ENCODE results near the gene DHRS13.
A peak's percentile ranks its signal among the peaks of the same experiment; 100 is the strongest.
"Not testable (repeated sequence)": the region's sequence is repeated elsewhere in the genome, so short reads cannot be mapped to it uniquely, and the experiment has no call there.

DHRS13 gene

GRCh38 chr17:28906706-28907438 is 4.0 kb upstream of the DHRS13 start:
- TF ChIP-seq CTCF (IDR thresholded peaks at IDR 0.05; ENCODE audit: poor library complexity, severe bottlenecking): no peak
- Histone ChIP-seq H3K27me3 (ENCODE audit: insufficient read depth, poor library complexity, severe bottlenecking) (no peaks in the 10 kb centered on the region), H3K36me3 (ENCODE audit: low read depth) (peaks cover 42% of the 10 kb centered on the region), H3K4me1 (ENCODE audit: insufficient read depth, poor library complexity, severe bottlenecking) (peaks cover 5% of the 10 kb centered on the region), H3K4me3 (ENCODE audit: severe bottlenecking) (no peak overlapping the region), H3K27ac (ENCODE audit: poor library complexity, severe bottlenecking) (no peak overlapping the region), H3K9me3 (ENCODE audit: severe bottlenecking) (no peaks in the 10 kb centered on the region)
- DNase-seq (ENCODE audit: low spot score) (no peak), ATAC-seq (ENCODE audit: low read depth) (no peak)

GRCh38 chr17:28906276-28906675 is 3.4 kb upstream of the DHRS13 start:
- H3K36me3 ChIP-seq (ENCODE audit: low read depth): peaks cover 36% of the 10 kb centered on the region
- ATAC-seq (ENCODE audit: low read depth) (no peak), DNase-seq (ENCODE audit: low spot score) (no peak)
- TF ChIP-seq CTCF (IDR thresholded peaks at IDR 0.05; ENCODE audit: poor library complexity, severe bottlenecking): no peak
- H3K27ac ChIP-seq (ENCODE audit: poor library complexity, severe bottlenecking): no peak overlapping the region
- H3K4me1 ChIP-seq (ENCODE audit: insufficient read depth, poor library complexity, severe bottlenecking): peaks cover 5% of the 10 kb centered on the region
- H3K4me3 ChIP-seq (ENCODE audit: severe bottlenecking): no peak overlapping the region
- H3K27me3 ChIP-seq (ENCODE audit: insufficient read depth, poor library complexity, severe bottlenecking): no peaks in the 10 kb centered on the region
- H3K9me3 ChIP-seq (ENCODE audit: severe bottlenecking): no peaks in the 10 kb centered on the region

GRCh38 chr17:28904800-28905199 is 1.9 kb upstream of the DHRS13 start:
- Histone ChIP-seq H3K4me3 (ENCODE audit: severe bottlenecking) (no peak overlapping the region), H3K4me1 (ENCODE audit: insufficient read depth, poor library complexity, severe bottlenecking) (peaks cover 5% of the 10 kb centered on the region), H3K36me3 (ENCODE audit: low read depth) (peaks cover 21% of the 10 kb centered on the region), H3K27ac (ENCODE audit: poor library complexity, severe bottlenecking) (peak overlapping the region; percentile 2), H3K27me3 (ENCODE audit: insufficient read depth, poor library complexity, severe bottlenecking) (no peaks in the 10 kb centered on the region), H3K9me3 (ENCODE audit: severe bottlenecking) (no peaks in the 10 kb centered on the region)
- no peak for TF ChIP-seq CTCF (IDR thresholded peaks at IDR 0.05; ENCODE audit: poor library complexity, severe bottlenecking)
- ATAC-seq (ENCODE audit: low read depth) (no peak), DNase-seq (ENCODE audit: low spot score) (no peak)

- H3K36me3 ChIP-seq (ENCODE audit: low read depth); H3K9me3 ChIP-seq (ENCODE audit: severe bottlenecking); ATAC-seq (ENCODE audit: low read depth); DNase-seq (ENCODE audit: low spot score); H3K4me3 ChIP-seq (ENCODE audit: severe bottlenecking); H3K27me3 ChIP-seq (ENCODE audit: insufficient read depth, poor library complexity, severe bottlenecking); H3K4me1 ChIP-seq (ENCODE audit: insufficient read depth, poor library complexity, severe bottlenecking): not testable (repeated sequence)
- peak overlapping the region; percentile 2 for H3K27ac ChIP-seq (ENCODE audit: poor library complexity, severe bottlenecking)
Observed at GRCh38 chr17:28903546-28903841, 615 bp upstream of the DHRS13 start.

- peak overlapping the region; percentile 58 for H3K27ac ChIP-seq (ENCODE audit: poor library complexity, severe bottlenecking)
- H3K36me3 ChIP-seq (ENCODE audit: low read depth): no peaks in the 10 kb centered on the region
Observed at GRCh38 chr17:28901866-28902818, 737 bp downstream of the DHRS13 start.

More at GRCh38 chr17:28901866-28902818, 737 bp downstream of the DHRS13 start:
- Histone ChIP-seq H3K4me3 (ENCODE audit: severe bottlenecking) (peak overlapping the region; percentile 65), H3K4me1 (ENCODE audit: insufficient read depth, poor library complexity, severe bottlenecking) (peaks cover 5% of the 10 kb centered on the region), H3K27me3 (ENCODE audit: insufficient read depth, poor library complexity, severe bottlenecking) (no peaks in the 10 kb centered on the region), H3K9me3 (ENCODE audit: severe bottlenecking) (no peaks in the 10 kb centered on the region)
- DNase-seq (ENCODE audit: low spot score) (no peak), ATAC-seq (ENCODE audit: low read depth) (peak; percentile 15)
- TF ChIP-seq CTCF (IDR thresholded peaks at IDR 0.05; ENCODE audit: poor library complexity, severe bottlenecking): no peak
